Endothelial cell of umbilical vein (primary cell): Measurements from ENCODE around the gene VSTM2B. TPM values are rescaled to one million over a fixed set of nuclear protein-coding genes. Genes with fewer than 3 reads are reported as not detected.

ENCODE experiments used
- BruUV-seq: library from RNA; stranded (reverse); fragments of 400-500 nt; replicated peaks from 2 replicates; lab custom pipeline; 2021; lab: Mats Ljungman, UMichigan
- CTCF ChIA-PET: fragments of 300-600, 350-600 bp; sonication (Branson Sonifier 250); formaldehyde crosslinking; loops from one replicate; lab custom pipeline; 2021; ENCODE audit warnings: antibody characterized with exemption, inconsistent platforms; lab: Charles Lee
- POLR2A ChIA-PET: fragments of 300-600, 350-600 bp; sonication (Branson Sonifier 250); formaldehyde crosslinking; loops from one replicate; lab custom pipeline; 2021; ENCODE audit warnings: antibody characterized with exemption, inconsistent platforms; lab: Charles Lee
- DNase-seq: peaks from one replicate; pipeline ENCODE4 v3.0.0-alpha.2; 2011; ENCODE audit warnings: low read depth, low spot score
- FAIRE-seq: peaks from 2 replicates; lab custom pipeline; 2011; peaks lifted over from hg19 to GRCh38; lab: Jason Lieb, UNC
- H2AFZ ChIP-seq: 2 replicates; pipeline ENCODE4 v1.6.0; 2012; ENCODE audit warnings: low read depth, low read length, control low read depth, inconsistent platforms
- H3K27ac ChIP-seq: 2 replicates; pipeline ENCODE4 v1.5.1; 2011; ENCODE audit warnings: low read depth, mild to moderate bottlenecking, control low read depth, low read length, moderate library complexity; ENCODE audit not compliant: insufficient read depth
- H3K27me3 ChIP-seq, 2 experiments: 2 replicates each; pipeline versions ENCODE4 v1.6.0 to v1.6.1; 2011; ENCODE audit warnings: low read length in 2 of 2, mixed read lengths in 1 of 2; ENCODE audit not compliant: control insufficient read depth in 2 of 2, insufficient read depth in 2 of 2
- H3K36me3 ChIP-seq, 2 experiments: 2 replicates in 1 of 2; 3 replicates in 1 of 2; pipeline ENCODE4 v1.5.1; 2011; ENCODE audit warnings: low read length in 2 of 2, mild to moderate bottlenecking in 1 of 2, moderate library complexity in 1 of 2; ENCODE audit not compliant: control insufficient read depth in 2 of 2, insufficient read depth in 2 of 2; ENCODE audit errors: extremely low read depth in 1 of 2
- H3K4me1 ChIP-seq: 3 replicates; pipeline ENCODE4 v1.5.1; 2011; ENCODE audit warnings: mild to moderate bottlenecking, low read length; ENCODE audit not compliant: control insufficient read depth, insufficient read depth; ENCODE audit errors: extremely low read depth
- H3K4me2 ChIP-seq: 2 replicates; pipeline ENCODE4 v1.6.1; 2011; ENCODE audit warnings: low read length, control low read depth, mixed read lengths; ENCODE audit not compliant: insufficient read depth
- H3K4me3 ChIP-seq, 3 experiments: fragments of 200-600 bp in 1 of 3; sonication (generic), shearing (Covaris generic) in 1 of 3; replicated peaks in 1 of 3; 2 replicates each; pipeline ENCODE4 v1.5.1; 2011 to 2016; ENCODE audit warnings: control low read depth in 3 of 3, low read length in 3 of 3, mild to moderate bottlenecking in 2 of 3, inconsistent platforms in 1 of 3, low read depth in 1 of 3, moderate library complexity in 1 of 3; ENCODE audit not compliant: insufficient read depth in 1 of 3
- H3K79me2 ChIP-seq: 2 replicates; pipeline ENCODE4 v1.6.0; 2012; ENCODE audit warnings: low read length, inconsistent platforms; ENCODE audit not compliant: control insufficient read depth, insufficient read depth
- H3K9ac ChIP-seq: replicated peaks from 2 replicates; pipeline ENCODE3; 2011; ENCODE audit warnings: low read length, control low read depth; ENCODE audit not compliant: insufficient read depth; ENCODE audit errors: extremely low read depth
- H3K9me1 ChIP-seq: replicated peaks from 3 replicates; pipeline ENCODE4 v1.6.0; 2011; ENCODE audit warnings: mild to moderate bottlenecking, low read length; ENCODE audit not compliant: control insufficient read depth, insufficient read depth; ENCODE audit errors: extremely low read depth
- H3K9me3 ChIP-seq: replicated peaks from 2 replicates; pipeline ENCODE4 v1.5.1; 2012; ENCODE audit warnings: low read length, inconsistent platforms; ENCODE audit not compliant: control insufficient read depth, insufficient read depth
- H4K20me1 ChIP-seq: replicated peaks from 2 replicates; pipeline ENCODE3; 2011; ENCODE audit warnings: mild to moderate bottlenecking, low read length; ENCODE audit not compliant: control insufficient read depth, insufficient read depth; ENCODE audit errors: extremely low read depth
- EZH2 ChIP-seq: IDR thresholded peaks from 2 replicates; pipeline ENCODE4 v1.6.1; 2012; ENCODE audit warnings: borderline replicate concordance, low read depth, mild to moderate bottlenecking, moderate library complexity, low read length, inconsistent platforms; ENCODE audit not compliant: severe bottlenecking
- FOS ChIP-seq: IDR thresholded peaks from 2 replicates; pipeline ENCODE4 v1.6.1; 2011; ENCODE audit warnings: mild to moderate bottlenecking, low read length, moderate library complexity, borderline replicate concordance; ENCODE audit not compliant: insufficient read depth
- GATA2 ChIP-seq: IDR thresholded peaks from 2 replicates; pipeline ENCODE4 v1.7.0; 2011; ENCODE audit warnings: low read depth, mild to moderate bottlenecking, moderate library complexity, mixed read lengths, low read length; ENCODE audit not compliant: insufficient read length, insufficient read depth
- JUN ChIP-seq: IDR thresholded peaks from 2 replicates; pipeline ENCODE4 v1.6.1; 2011; ENCODE audit warnings: borderline replicate concordance, low read depth; ENCODE audit not compliant: insufficient read length, insufficient read depth
- MYC ChIP-seq: IDR thresholded peaks from one replicate; pipeline ENCODE4 v1.6.1; 2011; ENCODE audit warnings: mild to moderate bottlenecking, low read depth, low read length
- POLR2A ChIP-seq: IDR thresholded peaks from 2 replicates; pipeline ENCODE4 v1.6.1; 2012; ENCODE audit warnings: low read depth, mild to moderate bottlenecking, control low read depth, low read length
- POLR2AphosphoS5 ChIP-seq: IDR thresholded peaks from 2 replicates; pipeline ENCODE4 v1.6.1; 2012; ENCODE audit warnings: low read depth, mild to moderate bottlenecking, control low read depth, low read length, moderate library complexity; ENCODE audit not compliant: insufficient read depth
- dilution Hi-C: fragments of 300-500 bp; cut with MboI; formaldehyde crosslinking; loops from one replicate; pipeline ENCODE4 v1.15.0; 2019; ENCODE audit warnings: low sequenced_read_pairs; ENCODE audit not compliant: extremely low pct_ligation_motif_present
- intact Hi-C: fragments of 100-400 bp; cut with micrococcal nuclease; formaldehyde crosslinking; loops from one replicate; pipeline ENCODE4 v1.10.0; 2022
- polyA plus RNA-seq, 4 experiments: library from polyadenylated mRNA; depleted of rRNA in 3 of 4; stranded (reverse) in 3 of 4; unstranded in 1 of 4; fragments of >200 nt; gene quantifications; 2 replicates each; pipeline versions ENCODE4 v1.2.1 to v1.2.3, GENCODE V29; 2011 to 2012; ENCODE audit warnings: missing spikeins in 1 of 4
- total RNA-seq: library from RNA; stranded (reverse); gene quantifications from 2 replicates; pipeline ENCODE4 v1.2.3, GENCODE V29; 2021
- TF ChIP-seq, protein P1 (sequence below): IDR thresholded peaks from 2 replicates; pipeline ENCODE4 v1.6.1; 2011; ENCODE audit not compliant: insufficient read depth, insufficient read length
- TF ChIP-seq, protein P2 (sequence below), 2 donors: IDR thresholded peaks; 1 replicate in 1 of 2; 2 replicates in 1 of 2; pipeline ENCODE4 v1.5.1; 2011; ENCODE audit warnings: low read length in 2 of 2, mild to moderate bottlenecking in 2 of 2, moderate library complexity in 2 of 2, control low read depth in 1 of 2, inconsistent platforms in 1 of 2, low read depth in 1 of 2; ENCODE audit not compliant: insufficient read depth in 1 of 2; ENCODE audit errors: extremely low read depth in 1 of 2

VSTM2B gene
- total and polyA plus RNA-seq, 2 donors (not counting 3 experiments of a cell fraction or from before 2014, with no cell fraction given), result not detected

DNA sequence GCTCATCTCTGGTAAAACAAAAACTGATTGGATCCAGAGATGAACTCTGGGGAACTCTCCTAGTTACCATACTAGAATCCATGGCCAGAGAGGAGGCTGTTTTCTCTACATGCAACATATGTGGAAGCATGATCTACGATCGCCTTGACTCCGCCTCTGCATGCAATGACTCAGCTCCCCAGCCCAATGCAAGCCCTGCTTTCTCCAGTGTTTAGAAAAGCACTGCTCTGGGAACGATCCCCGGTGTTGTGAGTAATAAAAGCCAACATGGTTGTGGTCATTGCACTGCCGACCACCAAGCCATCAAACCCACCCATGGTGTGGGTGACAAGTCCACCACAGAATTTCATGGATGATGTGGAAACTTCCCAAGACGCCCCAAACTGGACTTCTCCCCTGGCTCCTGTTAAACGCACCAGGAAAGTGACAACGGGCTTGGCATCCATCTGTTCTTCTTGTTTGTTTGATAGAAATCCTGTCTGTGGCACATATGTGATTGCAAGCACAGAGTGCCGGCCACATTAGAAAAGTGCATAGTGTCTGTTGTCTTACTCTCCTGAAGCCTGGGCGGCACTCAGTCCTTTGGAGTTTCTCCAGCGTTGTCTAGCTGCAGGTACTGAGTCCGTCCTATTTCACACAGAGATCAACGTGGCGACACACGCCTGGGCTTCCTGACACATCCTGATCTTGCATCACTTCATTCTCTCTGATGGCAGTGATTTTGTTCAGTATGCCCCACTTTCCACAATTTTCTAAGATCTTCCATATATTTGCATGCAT lies 36.4 kb upstream of the VSTM2B start:
- Histone ChIP-seq H3K4me2 (no peak overlapping the region), H3K79me2 (no peaks in the 10 kb centered on the region), H3K27me3 (no peaks in the 10 kb centered on the region), H3K9me3 (peaks cover 2% of the 10 kb centered on the region), H3K27ac (no peak overlapping the region), H3K4me1 (no peaks in the 10 kb centered on the region), H4K20me1 (no peaks in the 10 kb centered on the region), H3K36me3 (no peaks in the 10 kb centered on the region), H3K9me1 (no peaks in the 10 kb centered on the region), H3K9ac (no peak overlapping the region), H3K4me3 (no peak overlapping the region), H2AFZ (no peak overlapping the region)
- BruUV-seq, result no TSS peak
- dilution Hi-C loops, result no loop called here
- FAIRE-seq (no peak), DNase-seq (no peak)
- intact Hi-C loops, result no loop called here
- TF ChIP-seq, protein P1, sequence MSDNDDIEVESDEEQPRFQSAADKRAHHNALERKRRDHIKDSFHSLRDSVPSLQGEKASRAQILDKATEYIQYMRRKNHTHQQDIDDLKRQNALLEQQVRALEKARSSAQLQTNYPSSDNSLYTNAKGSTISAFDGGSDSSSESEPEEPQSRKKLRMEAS, result no peak
- TF ChIP-seq JUN, result no peak
- TF ChIP-seq POLR2AphosphoS5, result no peak
- TF ChIP-seq, protein P2, sequence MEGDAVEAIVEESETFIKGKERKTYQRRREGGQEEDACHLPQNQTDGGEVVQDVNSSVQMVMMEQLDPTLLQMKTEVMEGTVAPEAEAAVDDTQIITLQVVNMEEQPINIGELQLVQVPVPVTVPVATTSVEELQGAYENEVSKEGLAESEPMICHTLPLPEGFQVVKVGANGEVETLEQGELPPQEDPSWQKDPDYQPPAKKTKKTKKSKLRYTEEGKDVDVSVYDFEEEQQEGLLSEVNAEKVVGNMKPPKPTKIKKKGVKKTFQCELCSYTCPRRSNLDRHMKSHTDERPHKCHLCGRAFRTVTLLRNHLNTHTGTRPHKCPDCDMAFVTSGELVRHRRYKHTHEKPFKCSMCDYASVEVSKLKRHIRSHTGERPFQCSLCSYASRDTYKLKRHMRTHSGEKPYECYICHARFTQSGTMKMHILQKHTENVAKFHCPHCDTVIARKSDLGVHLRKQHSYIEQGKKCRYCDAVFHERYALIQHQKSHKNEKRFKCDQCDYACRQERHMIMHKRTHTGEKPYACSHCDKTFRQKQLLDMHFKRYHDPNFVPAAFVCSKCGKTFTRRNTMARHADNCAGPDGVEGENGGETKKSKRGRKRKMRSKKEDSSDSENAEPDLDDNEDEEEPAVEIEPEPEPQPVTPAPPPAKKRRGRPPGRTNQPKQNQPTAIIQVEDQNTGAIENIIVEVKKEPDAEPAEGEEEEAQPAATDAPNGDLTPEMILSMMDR (IDR thresholded peaks at IDR 0.05; ENCODE audit: extremely low read depth in 1 of 2, insufficient read depth in 1 of 2, low read depth in 1 of 2, low read length in 2 of 2), result no peak
- no peak for TF ChIP-seq POLR2A
- no peak for TF ChIP-seq GATA2
- TF ChIP-seq MYC, result no peak
- TF ChIP-seq FOS, result no peak
- TF ChIP-seq EZH2, result no peak
- ChIA-PET POLR2A (no interaction called here), CTCF (no interaction called here)
